ENCODE measurements around the gene ERI3. TPM values are rescaled to one million over a fixed set of nuclear protein-coding genes. Genes with fewer than 3 reads are reported as not detected.

Gene ERI3
- total RNA-seq, 1 experiment from 2014 or later: 74.7 TPM

GRCh38 chr1:44332505-44332904 lies 22.6 kb downstream of the ERI3 start (continued):
- TF ChIP-seq, protein P1, sequence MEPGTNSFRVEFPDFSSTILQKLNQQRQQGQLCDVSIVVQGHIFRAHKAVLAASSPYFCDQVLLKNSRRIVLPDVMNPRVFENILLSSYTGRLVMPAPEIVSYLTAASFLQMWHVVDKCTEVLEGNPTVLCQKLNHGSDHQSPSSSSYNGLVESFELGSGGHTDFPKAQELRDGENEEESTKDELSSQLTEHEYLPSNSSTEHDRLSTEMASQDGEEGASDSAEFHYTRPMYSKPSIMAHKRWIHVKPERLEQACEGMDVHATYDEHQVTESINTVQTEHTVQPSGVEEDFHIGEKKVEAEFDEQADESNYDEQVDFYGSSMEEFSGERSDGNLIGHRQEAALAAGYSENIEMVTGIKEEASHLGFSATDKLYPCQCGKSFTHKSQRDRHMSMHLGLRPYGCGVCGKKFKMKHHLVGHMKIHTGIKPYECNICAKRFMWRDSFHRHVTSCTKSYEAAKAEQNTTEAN (CRISPR knock-in tag; IDR thresholded peaks at IDR 0.05): no peak
- TF ChIP-seq NR3C1 (CRISPR knock-in tag; conservative IDR thresholded peaks at IDR 0.05; ENCODE audit: low read depth) (no peak), ARID4B (CRISPR knock-in tag; IDR thresholded peaks at IDR 0.05; ENCODE audit: borderline replicate concordance) (no peak), MXD4 (CRISPR knock-in tag; IDR thresholded peaks at IDR 0.05; ENCODE audit: borderline replicate concordance) (no peak), SMAD4 (CRISPR knock-in tag; IDR thresholded peaks at IDR 0.05) (no peak), FOXJ3 (CRISPR knock-in tag; IDR thresholded peaks at IDR 0.05; ENCODE audit: borderline replicate concordance) (no peak), ZSCAN18 (CRISPR knock-in tag; IDR thresholded peaks at IDR 0.05) (no peak)
- TF ChIP-seq, protein P2, sequence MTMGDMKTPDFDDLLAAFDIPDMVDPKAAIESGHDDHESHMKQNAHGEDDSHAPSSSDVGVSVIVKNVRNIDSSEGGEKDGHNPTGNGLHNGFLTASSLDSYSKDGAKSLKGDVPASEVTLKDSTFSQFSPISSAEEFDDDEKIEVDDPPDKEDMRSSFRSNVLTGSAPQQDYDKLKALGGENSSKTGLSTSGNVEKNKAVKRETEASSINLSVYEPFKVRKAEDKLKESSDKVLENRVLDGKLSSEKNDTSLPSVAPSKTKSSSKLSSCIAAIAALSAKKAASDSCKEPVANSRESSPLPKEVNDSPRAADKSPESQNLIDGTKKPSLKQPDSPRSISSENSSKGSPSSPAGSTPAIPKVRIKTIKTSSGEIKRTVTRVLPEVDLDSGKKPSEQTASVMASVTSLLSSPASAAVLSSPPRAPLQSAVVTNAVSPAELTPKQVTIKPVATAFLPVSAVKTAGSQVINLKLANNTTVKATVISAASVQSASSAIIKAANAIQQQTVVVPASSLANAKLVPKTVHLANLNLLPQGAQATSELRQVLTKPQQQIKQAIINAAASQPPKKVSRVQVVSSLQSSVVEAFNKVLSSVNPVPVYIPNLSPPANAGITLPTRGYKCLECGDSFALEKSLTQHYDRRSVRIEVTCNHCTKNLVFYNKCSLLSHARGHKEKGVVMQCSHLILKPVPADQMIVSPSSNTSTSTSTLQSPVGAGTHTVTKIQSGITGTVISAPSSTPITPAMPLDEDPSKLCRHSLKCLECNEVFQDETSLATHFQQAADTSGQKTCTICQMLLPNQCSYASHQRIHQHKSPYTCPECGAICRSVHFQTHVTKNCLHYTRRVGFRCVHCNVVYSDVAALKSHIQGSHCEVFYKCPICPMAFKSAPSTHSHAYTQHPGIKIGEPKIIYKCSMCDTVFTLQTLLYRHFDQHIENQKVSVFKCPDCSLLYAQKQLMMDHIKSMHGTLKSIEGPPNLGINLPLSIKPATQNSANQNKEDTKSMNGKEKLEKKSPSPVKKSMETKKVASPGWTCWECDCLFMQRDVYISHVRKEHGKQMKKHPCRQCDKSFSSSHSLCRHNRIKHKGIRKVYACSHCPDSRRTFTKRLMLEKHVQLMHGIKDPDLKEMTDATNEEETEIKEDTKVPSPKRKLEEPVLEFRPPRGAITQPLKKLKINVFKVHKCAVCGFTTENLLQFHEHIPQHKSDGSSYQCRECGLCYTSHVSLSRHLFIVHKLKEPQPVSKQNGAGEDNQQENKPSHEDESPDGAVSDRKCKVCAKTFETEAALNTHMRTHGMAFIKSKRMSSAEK (CRISPR knock-in tag; IDR thresholded peaks at IDR 0.05; ENCODE audit: borderline replicate concordance): no peak
- TF ChIP-seq, protein P3, sequence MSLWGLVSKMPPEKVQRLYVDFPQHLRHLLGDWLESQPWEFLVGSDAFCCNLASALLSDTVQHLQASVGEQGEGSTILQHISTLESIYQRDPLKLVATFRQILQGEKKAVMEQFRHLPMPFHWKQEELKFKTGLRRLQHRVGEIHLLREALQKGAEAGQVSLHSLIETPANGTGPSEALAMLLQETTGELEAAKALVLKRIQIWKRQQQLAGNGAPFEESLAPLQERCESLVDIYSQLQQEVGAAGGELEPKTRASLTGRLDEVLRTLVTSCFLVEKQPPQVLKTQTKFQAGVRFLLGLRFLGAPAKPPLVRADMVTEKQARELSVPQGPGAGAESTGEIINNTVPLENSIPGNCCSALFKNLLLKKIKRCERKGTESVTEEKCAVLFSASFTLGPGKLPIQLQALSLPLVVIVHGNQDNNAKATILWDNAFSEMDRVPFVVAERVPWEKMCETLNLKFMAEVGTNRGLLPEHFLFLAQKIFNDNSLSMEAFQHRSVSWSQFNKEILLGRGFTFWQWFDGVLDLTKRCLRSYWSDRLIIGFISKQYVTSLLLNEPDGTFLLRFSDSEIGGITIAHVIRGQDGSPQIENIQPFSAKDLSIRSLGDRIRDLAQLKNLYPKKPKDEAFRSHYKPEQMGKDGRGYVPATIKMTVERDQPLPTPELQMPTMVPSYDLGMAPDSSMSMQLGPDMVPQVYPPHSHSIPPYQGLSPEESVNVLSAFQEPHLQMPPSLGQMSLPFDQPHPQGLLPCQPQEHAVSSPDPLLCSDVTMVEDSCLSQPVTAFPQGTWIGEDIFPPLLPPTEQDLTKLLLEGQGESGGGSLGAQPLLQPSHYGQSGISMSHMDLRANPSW (CRISPR knock-in tag; conservative IDR thresholded peaks at IDR 0.05; ENCODE audit: low read depth): no peak

DNA sequence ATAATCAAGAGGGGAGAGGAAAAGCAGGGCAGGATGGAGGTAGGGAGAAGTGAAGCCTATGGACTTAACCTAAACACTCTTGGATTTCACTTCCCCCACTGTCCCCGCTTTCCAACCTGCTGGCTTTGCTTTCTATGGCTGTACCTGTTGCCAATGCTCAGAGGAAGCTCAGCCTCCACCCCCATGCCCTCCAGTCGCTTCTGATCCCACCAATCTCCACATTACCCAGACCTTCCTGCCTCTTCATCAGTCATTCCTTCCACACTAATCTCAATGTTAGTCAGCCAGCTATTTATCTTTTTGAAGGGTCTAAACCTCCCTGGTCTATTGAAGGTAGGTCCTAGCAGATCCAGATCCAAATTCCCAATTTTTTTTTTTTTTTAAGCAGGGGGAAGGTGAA lies 24.1 kb downstream of the ERI3 start:
- no peak overlapping the region for H3K27ac Mint-ChIP-seq
- ATAC-seq (no peak), DNase-seq (ENCODE audit: low spot score) (no peak)
- H3K36me3 Mint-ChIP-seq: peaks cover 9% of the 10 kb centered on the region
- no peaks in the 10 kb centered on the region for H3K9me3 Mint-ChIP-seq
- POLR2A ChIA-PET: no interaction called here
- TF ChIP-seq, protein P4, sequence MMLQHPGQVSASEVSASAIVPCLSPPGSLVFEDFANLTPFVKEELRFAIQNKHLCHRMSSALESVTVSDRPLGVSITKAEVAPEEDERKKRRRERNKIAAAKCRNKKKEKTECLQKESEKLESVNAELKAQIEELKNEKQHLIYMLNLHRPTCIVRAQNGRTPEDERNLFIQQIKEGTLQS (CRISPR knock-in tag; conservative IDR thresholded peaks at IDR 0.05): no peak
- peaks cover 32% of the 10 kb centered on the region for H3K4me1 Mint-ChIP-seq
- no peaks in the 10 kb centered on the region for H3K27me3 Mint-ChIP-seq (ENCODE audit: low read depth)
- no peak overlapping the region for H3K4me3 Mint-ChIP-seq
- CTCF ChIA-PET: interaction anchor here (1.0 to 3.2 kb wide), 2 partner anchors 13 to 47 kb away, joined by 4 to 13 read pairs; no protein-coding TSS in a partner anchor

All from WTC11 (cell line).